GM12872 (cell line): ENCODE measurements around the gene MYD88.

Source experiments
- TF ChIP-seq, protein P1 (sequence below): IDR thresholded peaks from 3 replicates; pipeline ENCODE4 v1.5.1; 2011; ENCODE audit warnings: low read depth, mild to moderate bottlenecking, low read length, moderate library complexity; ENCODE audit not compliant: insufficient read depth

MYD88 gene

DNA sequence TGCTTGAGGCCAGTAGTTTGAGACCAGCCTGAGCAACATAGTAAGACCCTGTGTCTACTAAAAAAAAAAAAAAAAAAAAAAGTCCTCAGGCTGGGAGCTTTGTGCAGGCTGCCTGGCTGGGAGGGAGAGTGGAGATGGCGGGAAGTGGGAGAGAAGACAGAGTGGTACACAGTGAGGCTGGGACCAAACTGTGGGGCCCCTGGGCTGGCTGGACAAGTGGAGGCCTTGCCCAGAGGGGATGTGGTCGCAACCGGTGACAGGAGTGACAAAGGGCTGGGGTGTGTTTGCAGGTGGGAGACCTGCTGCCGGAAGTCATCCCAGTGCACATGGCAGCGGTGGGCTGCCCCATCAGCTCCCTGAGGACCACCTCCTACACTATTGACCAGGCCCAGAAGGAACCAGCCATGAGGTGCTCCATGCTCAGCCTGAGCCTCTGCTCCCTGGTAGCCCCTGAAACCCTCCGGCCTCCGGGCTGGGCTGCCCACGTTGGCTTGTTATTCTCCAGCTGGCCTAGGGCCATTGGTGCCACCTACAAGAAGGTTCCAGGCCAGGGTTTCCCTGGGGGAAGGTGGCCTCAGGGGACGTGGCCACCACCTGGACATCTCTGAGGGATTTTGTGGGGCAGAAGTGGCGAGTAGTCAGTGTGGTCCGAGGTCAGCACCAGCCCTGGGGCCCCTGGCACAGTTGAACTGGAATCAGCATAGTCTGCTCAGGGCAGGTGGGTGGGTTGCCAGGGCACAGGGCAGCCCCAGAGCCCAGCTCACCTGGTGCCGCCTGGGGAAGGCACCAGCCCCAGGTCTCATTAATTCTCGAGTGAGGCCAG lies 24.2 kb upstream of the MYD88 start:
- TF ChIP-seq, protein P1, sequence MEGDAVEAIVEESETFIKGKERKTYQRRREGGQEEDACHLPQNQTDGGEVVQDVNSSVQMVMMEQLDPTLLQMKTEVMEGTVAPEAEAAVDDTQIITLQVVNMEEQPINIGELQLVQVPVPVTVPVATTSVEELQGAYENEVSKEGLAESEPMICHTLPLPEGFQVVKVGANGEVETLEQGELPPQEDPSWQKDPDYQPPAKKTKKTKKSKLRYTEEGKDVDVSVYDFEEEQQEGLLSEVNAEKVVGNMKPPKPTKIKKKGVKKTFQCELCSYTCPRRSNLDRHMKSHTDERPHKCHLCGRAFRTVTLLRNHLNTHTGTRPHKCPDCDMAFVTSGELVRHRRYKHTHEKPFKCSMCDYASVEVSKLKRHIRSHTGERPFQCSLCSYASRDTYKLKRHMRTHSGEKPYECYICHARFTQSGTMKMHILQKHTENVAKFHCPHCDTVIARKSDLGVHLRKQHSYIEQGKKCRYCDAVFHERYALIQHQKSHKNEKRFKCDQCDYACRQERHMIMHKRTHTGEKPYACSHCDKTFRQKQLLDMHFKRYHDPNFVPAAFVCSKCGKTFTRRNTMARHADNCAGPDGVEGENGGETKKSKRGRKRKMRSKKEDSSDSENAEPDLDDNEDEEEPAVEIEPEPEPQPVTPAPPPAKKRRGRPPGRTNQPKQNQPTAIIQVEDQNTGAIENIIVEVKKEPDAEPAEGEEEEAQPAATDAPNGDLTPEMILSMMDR, result no peak

DNA sequence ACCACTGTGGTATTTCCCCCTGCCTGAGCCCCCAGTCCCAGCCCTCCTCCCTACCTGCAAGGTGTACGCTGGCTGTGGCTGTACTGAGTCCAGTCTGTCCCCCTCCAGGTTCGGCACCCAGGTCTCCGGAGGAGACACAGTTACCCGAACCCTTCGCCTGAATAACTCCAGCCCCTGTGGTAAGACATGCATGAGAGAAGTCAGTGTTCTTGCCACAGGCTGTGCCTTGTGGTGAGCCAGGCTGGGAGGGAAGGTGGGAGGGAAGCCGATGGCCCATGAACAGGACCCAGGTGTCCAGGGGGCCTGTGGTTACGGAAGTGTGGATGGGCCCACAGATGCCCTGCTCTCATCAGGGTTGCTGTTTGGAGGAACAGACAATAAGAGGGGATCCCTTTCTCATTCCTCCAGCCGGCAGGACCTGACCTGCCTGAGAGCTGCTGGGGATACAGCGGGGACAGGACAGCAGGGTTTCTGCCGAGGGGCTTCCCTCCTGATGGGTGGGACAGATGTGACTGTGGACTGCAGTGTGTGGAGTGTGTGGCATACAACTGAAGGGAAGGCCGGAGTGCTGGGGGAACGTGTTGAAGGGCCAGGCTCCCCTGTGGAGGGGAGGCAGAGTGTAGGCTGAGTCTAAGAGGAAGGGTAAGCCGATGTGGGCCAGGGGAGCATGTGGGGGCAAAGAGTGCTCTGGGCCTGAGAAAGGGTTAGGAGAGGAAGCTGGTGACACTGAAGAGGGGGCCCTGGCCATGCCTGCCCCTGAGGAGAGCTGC lies 23.4 kb upstream of the MYD88 start:
- TF ChIP-seq, protein P1, result no peak

DNA sequence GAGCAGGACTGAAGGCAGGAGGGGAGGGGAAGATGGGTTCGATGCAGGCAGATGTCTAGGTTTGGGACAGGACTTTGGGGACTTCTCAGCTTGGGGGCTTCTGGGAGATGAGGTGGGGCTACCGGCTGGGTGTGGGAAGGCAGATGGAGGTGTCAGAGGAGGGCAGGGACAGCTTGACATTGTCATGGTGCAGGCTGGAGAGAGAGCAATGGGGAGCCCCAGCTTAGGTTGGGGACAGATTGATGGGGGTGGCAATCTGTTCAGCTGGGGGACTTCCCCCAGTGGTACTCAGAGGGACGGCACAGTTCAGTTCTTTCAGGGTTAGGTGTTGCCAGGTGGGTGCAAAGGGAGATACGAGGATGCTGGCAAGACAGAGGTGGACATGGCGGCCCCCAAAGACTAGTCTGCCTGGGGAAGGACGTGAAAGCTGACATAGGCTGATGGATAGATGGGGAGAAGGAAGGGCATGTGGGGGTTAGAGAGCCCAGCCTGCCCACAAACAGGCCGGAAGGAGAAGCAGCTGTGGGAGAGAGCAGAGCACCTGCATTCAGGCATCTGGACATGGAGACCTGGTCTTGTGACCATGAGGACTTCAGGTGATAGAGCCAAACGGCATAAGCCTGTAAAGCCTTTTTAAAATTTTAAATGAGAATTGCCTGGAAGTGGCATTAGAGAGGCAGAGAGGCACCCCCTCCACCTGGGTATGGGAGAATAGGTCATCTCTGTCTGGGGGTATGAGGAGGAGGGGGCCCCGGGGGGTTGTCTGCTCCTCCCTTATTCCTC lies 22.6 kb upstream of the MYD88 start:
- TF ChIP-seq, protein P1, result no peak

DNA sequence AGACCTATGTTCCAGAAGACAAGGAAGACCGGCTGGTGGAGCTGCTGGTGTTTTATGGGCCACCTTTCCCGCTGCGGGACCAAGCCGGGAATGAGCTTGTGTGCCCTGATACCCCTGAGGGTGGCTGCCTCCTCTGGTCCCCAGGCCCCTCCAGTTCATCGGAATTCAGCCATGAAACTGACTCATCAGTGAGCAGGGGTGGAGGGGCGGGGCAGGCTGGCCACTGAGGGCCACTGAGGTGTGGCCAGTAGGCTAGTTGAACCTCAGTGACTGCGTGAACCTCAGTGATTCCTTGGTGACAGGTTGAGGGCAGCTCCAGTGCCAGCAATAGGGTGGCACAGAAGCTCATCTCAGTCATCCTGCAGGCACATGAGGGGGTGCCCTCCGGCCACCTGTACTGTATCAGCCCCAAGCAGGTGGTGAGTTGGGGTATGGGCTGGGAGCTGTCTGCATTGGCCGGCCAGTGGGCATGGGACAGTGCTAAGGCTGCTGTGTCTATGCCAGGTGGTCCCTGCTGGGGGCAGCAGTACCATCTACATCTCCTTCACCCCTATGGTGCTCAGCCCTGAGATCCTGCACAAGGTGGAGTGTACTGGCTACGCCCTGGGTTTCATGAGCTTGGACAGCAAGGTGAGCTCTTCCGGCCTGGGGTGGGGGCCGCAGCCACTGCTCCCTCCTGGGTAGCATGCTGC lies 21.8 kb upstream of the MYD88 start:
- TF ChIP-seq, protein P1, result no peak

GRCh38 chr3:38117163-38117716 lies 21.2 kb upstream of the MYD88 start:
- TF ChIP-seq, protein P1, result no peak

GRCh38 chr3:38117748-38118420 lies 20.6 kb upstream of the MYD88 start:
- TF ChIP-seq, protein P1, result peak; percentile 98
